GM21529 (cell line): Measurements from ENCODE around the gene VARS1.
"Not testable (repeated sequence)": the region's sequence is repeated elsewhere in the genome, so short reads cannot be mapped to it uniquely, and the experiment has no call there.

Experiments used
- ATAC-seq: cut with Tn5 transposase; IDR thresholded peaks from one replicate; pipeline ENCODE4 v1.9.1; 2021; ENCODE audit not compliant: unreplicated experiment

The VARS1 gene

GRCh38 chr6:31795616-31796298, at the start of gene VARS1:
VARS1 (minus strand) TSS chr6:31795752; CDS start chr6:31795217, 535 bp downstream.
- ATAC-seq = peak; percentile 78

GRCh38 chr6:31844507-31844906, 49.0 kb upstream of the VARS1 start:
- ATAC-seq = no peak

GRCh38 chr6:31842053-31842452, 46.5 kb upstream of the VARS1 start:
- ATAC-seq = no peak

DNA sequence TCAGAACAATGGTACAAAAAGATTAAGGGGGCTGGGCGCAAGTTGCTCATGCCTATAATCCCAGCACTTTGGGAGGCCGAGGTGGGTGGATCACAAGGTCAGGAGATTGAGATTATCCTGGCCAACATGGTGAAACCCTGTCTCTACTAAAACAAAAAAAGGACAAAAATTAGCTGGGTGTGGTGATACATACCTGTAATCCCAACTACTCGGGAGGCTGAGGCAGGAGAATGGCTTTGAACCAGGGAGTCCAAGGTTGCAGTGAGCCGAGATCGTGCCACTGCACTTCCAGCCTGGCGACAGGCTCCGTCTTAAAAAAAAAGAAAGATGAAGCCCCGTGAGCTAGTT, 44.2 kb upstream of the VARS1 start:
- not testable (repeated sequence) for ATAC-seq

DNA sequence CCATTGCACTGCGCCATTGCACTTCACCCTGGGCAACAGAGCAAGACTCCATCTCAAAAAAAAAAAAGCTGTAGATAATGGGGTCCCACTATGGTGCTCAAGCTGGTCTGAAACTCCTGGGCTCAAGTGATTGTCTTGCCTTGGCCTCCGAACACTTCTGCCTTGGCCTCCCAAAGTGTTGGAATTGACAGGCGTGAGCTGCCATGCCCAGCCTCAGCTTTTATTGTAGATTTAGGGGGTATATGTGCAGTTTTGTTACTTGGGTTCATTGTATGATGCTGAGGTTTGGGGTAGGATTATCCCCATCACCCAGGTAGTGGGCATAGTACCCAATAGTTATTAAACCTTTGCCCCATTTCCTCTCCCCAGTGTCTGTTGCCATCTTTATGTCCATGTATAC, 43.4 kb upstream of the VARS1 start:
- no peak for ATAC-seq

- ATAC-seq = not testable (repeated sequence)
Measured at GRCh38 chr6:31838114-31838553, 42.6 kb upstream of the VARS1 start.

- no peak for ATAC-seq
Measured at GRCh38 chr6:31837369-31838113, 42.0 kb upstream of the VARS1 start.

- ATAC-seq = no peak
Measured at GRCh38 chr6:31836474-31837368, 41.2 kb upstream of the VARS1 start.

DNA sequence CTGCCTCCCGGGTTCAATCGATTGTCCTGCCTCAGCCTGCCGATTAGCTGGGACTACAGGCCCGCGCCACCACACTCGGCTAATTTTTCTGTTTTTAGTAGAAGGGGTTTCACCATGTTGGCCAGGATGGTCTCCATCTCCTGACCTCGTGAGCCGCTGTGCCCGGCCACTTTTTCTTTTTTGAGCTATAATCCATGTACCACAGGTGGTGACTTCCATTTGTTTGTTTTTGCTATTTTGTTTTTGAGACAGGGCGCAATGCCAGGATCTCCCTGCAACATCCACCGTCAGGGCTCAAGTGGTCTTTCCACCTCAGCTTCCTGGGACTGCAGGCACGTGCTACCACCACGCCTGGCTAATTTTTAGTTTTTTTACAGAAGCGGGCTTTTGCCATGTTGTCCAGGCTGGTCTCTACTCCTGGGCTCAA, 40.5 kb upstream of the VARS1 start:
- no peak for ATAC-seq

DNA sequence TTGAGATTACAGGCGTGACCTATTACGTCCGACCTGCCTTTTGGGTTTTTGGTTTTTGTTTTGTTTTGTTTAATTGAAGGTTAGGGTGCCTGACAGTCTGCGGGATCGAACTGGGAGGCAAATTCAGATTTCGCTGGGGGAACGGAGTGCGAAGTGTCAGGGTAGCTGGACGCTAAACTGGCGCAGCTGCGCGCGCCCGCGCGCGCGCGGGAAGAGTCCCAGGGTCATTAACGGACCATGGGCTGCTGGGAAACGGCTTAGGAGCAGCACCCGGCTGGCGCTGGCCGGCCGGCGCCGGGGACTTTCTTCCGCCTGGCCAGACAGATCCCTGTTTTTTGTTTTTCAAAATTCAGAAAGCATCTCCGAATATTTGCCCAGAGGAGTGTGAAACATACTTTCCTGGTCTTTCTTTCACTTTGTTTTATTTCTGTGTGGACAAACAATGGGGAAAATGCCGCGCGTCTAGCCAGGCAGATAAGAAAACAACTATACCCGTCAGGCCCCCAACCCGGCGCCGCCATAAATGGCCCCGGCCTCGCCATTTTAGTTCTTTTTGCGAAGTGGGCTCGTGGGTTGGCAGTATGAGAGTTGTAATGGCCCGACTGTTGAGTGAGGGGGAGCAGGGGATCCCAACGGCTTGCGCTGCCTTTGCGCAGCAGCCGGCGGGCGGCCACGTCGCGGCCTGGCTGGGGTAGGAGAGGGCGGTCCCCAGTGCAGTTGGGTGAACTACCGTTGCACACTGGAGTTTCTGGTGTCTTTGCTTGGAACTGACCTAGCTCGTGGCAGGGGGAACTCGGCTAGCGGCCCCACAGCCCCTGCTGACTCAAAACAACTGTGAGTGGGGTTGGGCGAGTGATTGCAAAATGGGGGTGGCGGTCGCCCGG, 39.1 kb upstream of the VARS1 start:
- no peak for ATAC-seq

DNA sequence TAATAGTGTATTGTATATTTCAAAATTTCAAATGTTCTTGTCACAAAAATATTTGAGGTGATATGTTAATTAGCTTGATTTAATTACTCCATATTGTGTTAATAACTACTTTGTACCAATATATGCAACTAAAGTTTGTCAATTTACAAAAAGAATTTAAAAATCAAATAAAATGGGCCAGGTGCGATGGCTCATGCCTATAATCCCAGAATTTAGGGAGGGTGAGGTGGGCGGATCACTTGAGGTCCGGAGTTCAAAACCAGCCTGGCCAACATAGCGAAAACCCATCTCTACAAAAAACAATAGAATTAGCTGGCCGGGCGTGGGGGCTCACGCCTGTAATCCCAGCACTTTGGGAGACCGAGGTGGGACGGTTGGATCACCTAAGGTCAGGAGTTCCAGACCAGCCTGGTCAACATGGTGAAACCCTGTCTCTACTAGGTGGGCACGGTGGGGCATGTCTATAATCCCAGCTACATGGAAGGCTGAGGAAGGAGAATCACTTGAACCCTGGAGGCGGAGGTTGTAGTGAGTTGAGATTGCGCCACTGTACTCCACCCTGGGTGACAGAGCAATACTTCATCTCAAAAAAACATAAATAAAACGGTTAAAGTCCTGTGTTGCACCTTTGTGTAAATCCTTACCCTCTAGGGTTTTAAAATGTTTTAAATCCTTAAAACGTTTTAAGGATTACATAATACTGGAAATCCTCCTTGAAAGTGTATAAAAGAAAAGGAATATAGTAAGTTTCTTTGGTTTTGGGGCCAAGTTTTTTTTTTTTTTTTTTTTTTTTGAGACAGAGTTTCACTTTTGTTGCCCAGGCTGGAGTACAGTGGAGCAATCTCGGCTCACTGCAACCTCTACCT, 36.0 kb upstream of the VARS1 start:
- ATAC-seq = no peak

DNA sequence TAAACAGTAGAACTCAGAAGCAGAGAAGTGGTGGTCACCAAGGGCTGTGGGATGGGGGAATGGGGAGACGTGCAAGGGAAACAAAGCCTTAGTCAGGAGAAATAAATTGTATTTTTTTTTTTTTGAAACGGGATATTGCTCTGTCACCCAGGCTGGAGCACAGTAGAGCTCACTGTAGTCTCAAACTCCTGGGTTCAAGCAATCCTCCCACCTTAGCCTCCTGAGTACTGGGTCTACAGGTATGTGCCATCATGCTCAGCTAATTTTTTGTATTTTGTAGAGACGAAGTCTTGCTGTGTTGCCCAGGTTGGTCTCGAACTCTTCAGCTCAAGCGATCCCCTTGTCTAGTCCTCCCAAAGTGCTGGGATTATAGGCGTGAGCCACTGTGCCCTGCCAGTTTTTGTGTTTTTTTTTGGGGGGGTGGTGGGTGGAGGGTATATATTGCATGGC, 35.4 kb upstream of the VARS1 start:
- ATAC-seq = no peak

DNA sequence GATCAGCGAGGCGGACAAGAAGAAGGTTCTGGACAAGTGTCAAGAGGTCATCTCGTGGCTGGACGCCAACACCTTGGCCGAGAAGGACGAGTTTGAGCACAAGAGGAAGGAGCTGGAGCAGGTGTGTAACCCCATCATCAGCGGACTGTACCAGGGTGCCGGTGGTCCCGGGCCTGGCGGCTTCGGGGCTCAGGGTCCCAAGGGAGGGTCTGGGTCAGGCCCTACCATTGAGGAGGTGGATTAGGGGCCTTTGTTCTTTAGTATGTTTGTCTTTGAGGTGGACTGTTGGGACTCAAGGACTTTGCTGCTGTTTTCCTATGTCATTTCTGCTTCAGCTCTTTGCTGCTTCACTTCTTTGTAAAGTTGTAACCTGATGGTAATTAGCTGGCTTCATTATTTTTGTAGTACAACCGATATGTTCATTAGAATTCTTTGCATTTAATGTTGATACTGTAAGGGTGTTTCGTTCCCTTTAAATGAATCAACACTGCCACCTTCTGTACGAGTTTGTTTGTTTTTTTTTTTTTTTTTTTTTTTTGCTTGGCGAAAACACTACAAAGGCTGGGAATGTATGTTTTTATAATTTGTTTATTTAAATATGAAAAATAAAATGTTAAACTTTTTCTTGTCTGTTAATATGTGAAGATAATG, 34.2 kb upstream of the VARS1 start:
- ATAC-seq = no peak

DNA sequence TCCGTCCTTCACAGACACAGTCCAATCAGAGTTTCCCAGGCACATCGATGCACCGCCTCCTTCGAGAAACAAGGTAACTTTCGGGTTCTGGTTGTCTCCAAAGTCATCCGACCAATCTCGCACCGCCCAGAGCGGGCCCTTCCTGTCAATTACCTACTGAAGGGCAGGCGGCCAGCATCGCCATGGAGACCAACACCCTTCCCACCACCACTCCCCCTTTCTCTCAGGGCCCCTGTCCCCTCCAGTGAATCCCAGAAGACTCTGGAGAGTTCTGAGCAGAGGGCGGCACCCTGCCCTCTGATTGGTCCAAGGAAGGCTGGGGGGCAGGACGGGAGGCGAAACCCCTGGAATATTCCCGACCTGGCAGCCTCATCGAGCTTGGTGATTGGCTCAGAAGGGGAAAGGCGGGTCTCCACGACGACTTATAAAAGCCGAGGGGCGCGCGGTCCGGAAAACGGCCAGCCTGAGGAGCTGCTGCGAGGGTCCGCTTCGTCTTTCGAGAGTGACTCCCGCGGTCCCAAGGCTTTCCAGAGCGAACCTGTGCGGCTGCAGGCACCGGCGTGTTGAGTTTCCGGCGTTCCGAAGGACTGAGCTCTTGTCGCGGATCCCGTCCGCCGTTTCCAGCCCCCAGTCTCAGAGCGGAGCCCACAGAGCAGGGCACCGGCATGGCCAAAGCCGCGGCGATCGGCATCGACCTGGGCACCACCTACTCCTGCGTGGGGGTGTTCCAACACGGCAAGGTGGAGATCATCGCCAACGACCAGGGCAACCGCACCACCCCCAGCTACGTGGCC, 31.9 kb upstream of the VARS1 start, which contains the start of gene HSPA1B:
TSS of gene HSPA1B (plus strand) at position 453 of the 794 bp plus-strand sequence. CDS start at position 666, 213 bp downstream.
- ATAC-seq = peak; percentile 64

- peak; percentile 8 for ATAC-seq
Measured at GRCh38 chr6:31826793-31827285, 31.3 kb upstream of the VARS1 start.

GRCh38 chr6:31825553-31825952, 30.0 kb upstream of the VARS1 start:
- no peak for ATAC-seq

DNA sequence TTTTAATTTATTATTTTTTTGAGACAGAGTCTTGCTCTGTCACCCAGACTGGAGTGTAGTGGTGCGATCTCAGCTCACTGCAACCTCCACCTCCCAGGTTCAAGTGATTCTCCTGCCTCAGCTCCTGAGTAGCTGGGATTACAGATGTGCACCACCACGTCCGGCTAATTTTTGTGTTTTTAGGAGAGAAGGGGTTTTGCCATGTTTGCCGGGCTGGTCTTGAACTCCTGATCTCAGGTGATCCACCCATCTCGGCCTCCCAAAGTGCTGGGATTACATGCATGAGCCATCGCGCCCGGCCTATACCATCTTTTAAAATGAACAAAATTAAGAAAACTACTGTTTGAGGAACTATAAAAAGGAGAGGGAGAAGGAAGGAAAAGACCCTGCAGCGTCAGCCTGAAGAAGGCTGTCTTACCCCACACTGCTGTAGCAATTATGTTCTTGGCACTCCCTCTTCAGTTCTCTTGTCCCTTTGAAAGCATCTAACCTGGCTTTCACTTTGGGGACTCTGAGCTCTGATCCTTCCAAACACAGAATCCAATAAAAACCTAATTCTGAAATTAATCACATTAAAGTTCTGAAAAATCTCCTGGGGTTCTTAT, 28.1 kb upstream of the VARS1 start:
- ATAC-seq = not testable (repeated sequence)
